Coronary artery (tissue), 2 donors: ENCODE measurements around the gene KDM5A.
"Not testable (repeated sequence)": the region's sequence is repeated elsewhere in the genome, so short reads cannot be mapped to it uniquely, and the experiment has no call there.

Experiments used
- DNase-seq: peaks from one replicate; pipeline ENCODE4 v3.0.0-alpha.2; 2017; ENCODE audit warnings: low spot score
- H3K27ac ChIP-seq, 2 donors: fragments of 200-600 bp; sonication (generic); one replicate each; pipeline ENCODE4 v1.5.1; 2016 to 2019
- H3K4me3 ChIP-seq: fragments of 200-600 bp; sonication (generic); 2 replicates; pipeline ENCODE4 v1.5.1; 2016; ENCODE audit warnings: mild to moderate bottlenecking, moderate library complexity
- CTCF ChIP-seq: fragments of 200-600 bp; sonication (generic); IDR thresholded peaks from one replicate; pipeline ENCODE4 v1.5.1; 2019; ENCODE audit warnings: antibody characterized with exemption

KDM5A gene

DNA sequence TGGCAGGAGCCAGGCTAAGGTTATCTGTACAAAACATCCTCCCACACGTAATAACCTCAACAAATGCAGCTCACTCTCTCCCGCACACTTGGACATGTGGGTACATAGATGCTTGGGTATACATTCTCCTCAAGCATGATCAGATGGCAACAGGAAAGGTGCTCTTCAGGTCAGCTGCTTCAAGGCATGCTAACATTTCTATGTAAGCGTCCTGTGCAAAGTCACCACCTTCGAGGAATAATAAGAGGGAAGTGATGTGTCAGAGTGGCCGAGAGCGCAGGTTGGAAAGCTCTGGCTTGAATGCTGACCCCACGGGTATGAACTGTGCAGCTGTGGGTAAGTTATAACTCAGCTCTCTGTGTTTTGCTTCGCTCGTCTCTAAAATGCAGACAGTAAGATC lies 151.0 kb downstream of the KDM5A start:
- Histone ChIP-seq H3K4me3 (no peak overlapping the region), H3K27ac (no peak overlapping the region)
- peak; percentile 43 for DNase-seq
- no peak for TF ChIP-seq CTCF

DNA sequence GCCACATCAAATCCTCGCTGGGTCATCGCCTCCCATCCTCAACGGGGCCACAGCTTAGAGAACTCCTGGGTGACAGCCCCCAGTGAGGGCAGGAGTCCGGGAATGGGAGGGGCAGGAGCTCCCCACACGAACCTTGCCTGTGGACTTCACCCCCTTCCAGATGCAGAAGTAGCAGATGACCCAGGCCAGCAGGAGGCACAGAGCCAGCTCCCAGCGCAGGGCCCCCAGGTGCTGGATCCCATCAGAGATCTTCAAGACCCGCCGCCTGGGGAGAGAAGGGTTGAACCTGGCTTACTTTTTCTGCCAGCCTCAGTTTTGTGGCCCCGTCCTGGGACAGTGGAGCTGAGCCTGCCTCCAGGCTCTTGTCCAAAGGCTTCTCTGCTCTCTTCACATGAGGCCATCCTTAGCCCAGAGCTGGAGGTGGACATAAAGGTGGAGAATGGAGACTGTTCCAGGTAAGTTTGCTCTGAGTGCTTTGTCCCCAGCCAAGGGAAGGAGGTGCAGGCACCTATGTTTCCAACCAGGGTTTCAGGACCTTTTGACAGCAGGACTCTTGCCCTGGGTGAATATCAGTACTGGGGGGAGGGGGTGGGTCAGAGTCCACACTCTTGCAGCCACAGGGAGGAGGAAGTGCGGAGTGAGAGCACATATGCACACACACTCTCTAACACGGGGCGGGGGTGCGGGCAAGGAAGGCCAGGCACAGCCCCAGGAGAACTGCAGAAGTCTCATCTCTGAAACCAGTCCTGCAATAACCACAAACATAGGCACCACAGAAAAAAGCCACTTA lies 151.9 kb downstream of the KDM5A start:
- DNase-seq, result peak; percentile 31
- Histone ChIP-seq H3K27ac (no peak overlapping the region), H3K4me3 (no peak overlapping the region)
- TF ChIP-seq CTCF, result no peak

- DNase-seq, result peak; percentile 29
- H3K4me3 ChIP-seq, result no peak overlapping the region
- TF ChIP-seq CTCF, result no peak
- H3K27ac ChIP-seq, result no peak overlapping the region
These were observed 152.7 kb downstream of the KDM5A start for GRCh38 chr12:236445-236844.

DNA sequence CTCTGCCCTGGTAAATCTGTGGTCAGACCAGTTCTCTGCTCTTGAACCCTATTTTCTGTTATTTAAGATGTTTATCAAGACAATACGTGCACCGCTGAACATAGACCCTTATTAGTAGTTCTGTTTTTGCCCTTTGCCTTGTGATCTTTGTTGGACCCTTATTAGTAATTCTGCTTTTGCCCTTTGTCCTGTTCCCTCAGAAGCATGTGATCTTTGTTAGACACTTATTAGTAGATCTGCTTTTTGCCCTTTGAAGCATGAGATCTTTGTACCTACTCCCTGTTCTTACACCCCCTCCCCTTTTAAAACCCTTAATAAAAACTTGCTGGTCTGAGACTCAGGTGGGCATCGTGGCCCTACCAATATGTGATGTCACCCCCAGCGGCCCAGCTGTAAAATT lies 153.2 kb downstream of the KDM5A start:
- DNase-seq, H3K4me3 ChIP-seq: not testable (repeated sequence)

DNA sequence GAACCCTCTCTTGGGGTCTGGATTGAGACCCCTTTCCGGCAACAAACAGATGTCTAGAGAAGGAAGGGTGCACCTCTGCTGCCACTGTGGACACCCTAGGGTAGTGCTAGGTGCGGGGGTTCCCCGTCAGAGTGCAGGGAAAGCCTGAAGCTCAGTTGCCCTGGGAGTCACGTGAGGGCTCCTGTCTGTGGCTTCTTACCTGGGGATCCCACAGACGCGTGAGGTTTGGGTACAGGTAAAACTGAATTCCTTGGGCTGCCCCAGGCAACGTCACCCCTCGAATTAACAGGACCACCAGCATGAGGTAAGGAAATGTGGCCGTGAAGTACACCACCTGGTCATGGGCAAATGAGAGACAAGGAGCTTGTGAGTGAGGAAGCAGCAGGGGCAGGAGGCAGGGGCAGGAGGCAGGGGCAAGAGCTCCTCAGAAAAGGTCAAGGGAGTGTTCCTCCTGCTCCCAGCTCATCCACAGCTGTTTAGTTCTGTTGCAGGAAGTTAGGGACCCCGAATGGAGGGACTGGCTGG lies 154.2 kb downstream of the KDM5A start:
- Histone ChIP-seq H3K27ac (no peak overlapping the region), H3K4me3 (no peak overlapping the region)
- no peak for TF ChIP-seq CTCF
- peak; percentile 12 for DNase-seq

More for the DNA sequence above, 153.2 kb downstream of the KDM5A start:
- not testable (repeated sequence) for H3K27ac ChIP-seq

- Histone ChIP-seq H3K4me3 (no peak overlapping the region), H3K27ac (no peak overlapping the region)
- DNase-seq, result no peak
- TF ChIP-seq CTCF, result no peak
These were observed 155.1 kb downstream of the KDM5A start for GRCh38 chr12:234019-234418.

GRCh38 chr12:233615-233968 lies 155.5 kb downstream of the KDM5A start:
- Histone ChIP-seq H3K27ac (no peak overlapping the region), H3K4me3 (no peak overlapping the region)
- TF ChIP-seq CTCF, result no peak
- DNase-seq, result peak; percentile 35
